Peyer's patch (tissue), 4 donors: ENCODE results near the gene ZNF546.

ENCODE experiments used
- CTCF ChIP-seq, 6 experiments: fragments of 450-650 bp in 4 of 6; fragments of 200-600 bp in 2 of 6; sonication (generic) in 1 of 6; IDR thresholded peaks; one replicate each; pipeline ENCODE4 v1.5.1; 2017 to 2019; ENCODE audit warnings: antibody characterized with exemption in 6 of 6, mild to moderate bottlenecking in 3 of 6, moderate library complexity in 1 of 6
- POLR2A ChIP-seq, 2 donors: fragments of 450-650 bp; IDR thresholded peaks; one replicate each; pipeline ENCODE4 v1.5.1; 2017; ENCODE audit warnings: antibody characterized with exemption in 2 of 2, mild to moderate bottlenecking in 2 of 2, moderate library complexity in 2 of 2

GRCh38 chr19:39987167-39987566 is 9.7 kb upstream of the ZNF546 start:
- TF ChIP-seq CTCF (IDR thresholded peaks at IDR 0.05) (no peak), POLR2A (IDR thresholded peaks at IDR 0.05) (no peak)
